Measurements from ENCODE around the gene MX1. TPM values are rescaled to one million over a fixed set of nuclear protein-coding genes. Genes with fewer than 3 reads are reported as not detected.

MX1 gene
- total and polyA plus RNA-seq, 2 of the 13 experiments (the other 11 are each of a cell fraction or from before 2014, with no cell fraction given): 2.6 to 5.8 TPM

- no TSS peak for BruUV-seq (replicated peaks)
- Histone ChIP-seq H3K36me3 (replicated peaks in 1 of 2; ENCODE audit: control insufficient read depth in 1 of 2, insufficient read depth in 2 of 2, low read length in 2 of 2) (peaks cover 5 to 12% of the 10 kb centered on the region in 2 experiments; a peak in 3 of 5 replicates), H3K9me3 (ENCODE audit: low read length) (no peaks in the 10 kb centered on the region), H3K4me2 (ENCODE audit: low read depth, low read length) (no peak overlapping the region), H4K20me1 (ENCODE audit: insufficient read depth, low read length) (no peaks in the 10 kb centered on the region), H3K79me2 (ENCODE audit: insufficient read depth, low read length) (no peaks in the 10 kb centered on the region), H3K27me3 (ENCODE audit: control insufficient read depth in 1 of 2, insufficient read depth in 2 of 2, low read length in 2 of 2) (no peaks in the 10 kb centered on the region), H3K27ac (ENCODE audit: extremely low read length, insufficient read depth, low read length) (no peak overlapping the region), H3K9ac (ENCODE audit: insufficient read depth, low read depth, low read length) (no peak overlapping the region), H3K4me1 (ENCODE audit: insufficient read depth, low read length) (no peaks in the 10 kb centered on the region), H2AFZ (ENCODE audit: low read length) (no peak overlapping the region), H3K4me3 (replicated peaks in 1 of 3; ENCODE audit: insufficient read depth in 1 of 3, low read depth in 2 of 3, low read length in 3 of 3) (no peak overlapping the region)
- TF ChIP-seq, protein P1, sequence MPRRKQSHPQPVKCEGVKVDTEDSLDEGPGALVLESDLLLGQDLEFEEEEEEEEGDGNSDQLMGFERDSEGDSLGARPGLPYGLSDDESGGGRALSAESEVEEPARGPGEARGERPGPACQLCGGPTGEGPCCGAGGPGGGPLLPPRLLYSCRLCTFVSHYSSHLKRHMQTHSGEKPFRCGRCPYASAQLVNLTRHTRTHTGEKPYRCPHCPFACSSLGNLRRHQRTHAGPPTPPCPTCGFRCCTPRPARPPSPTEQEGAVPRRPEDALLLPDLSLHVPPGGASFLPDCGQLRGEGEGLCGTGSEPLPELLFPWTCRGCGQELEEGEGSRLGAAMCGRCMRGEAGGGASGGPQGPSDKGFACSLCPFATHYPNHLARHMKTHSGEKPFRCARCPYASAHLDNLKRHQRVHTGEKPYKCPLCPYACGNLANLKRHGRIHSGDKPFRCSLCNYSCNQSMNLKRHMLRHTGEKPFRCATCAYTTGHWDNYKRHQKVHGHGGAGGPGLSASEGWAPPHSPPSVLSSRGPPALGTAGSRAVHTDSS (CRISPR knock-in tag; conservative IDR thresholded peaks at IDR 0.05): no peak
- TF ChIP-seq SMC3 (IDR thresholded peaks at IDR 0.05; ENCODE audit: low read length) (no peak), ATM (IDR thresholded peaks at IDR 0.05; ENCODE audit: borderline replicate concordance) (no peak), DNMT3B (CRISPR knock-in tag; conservative IDR thresholded peaks at IDR 0.05) (no peak), ZNF30 (CRISPR knock-in tag; IDR thresholded peaks at IDR 0.05) (no peak)
- TF ChIP-seq, protein P2, sequence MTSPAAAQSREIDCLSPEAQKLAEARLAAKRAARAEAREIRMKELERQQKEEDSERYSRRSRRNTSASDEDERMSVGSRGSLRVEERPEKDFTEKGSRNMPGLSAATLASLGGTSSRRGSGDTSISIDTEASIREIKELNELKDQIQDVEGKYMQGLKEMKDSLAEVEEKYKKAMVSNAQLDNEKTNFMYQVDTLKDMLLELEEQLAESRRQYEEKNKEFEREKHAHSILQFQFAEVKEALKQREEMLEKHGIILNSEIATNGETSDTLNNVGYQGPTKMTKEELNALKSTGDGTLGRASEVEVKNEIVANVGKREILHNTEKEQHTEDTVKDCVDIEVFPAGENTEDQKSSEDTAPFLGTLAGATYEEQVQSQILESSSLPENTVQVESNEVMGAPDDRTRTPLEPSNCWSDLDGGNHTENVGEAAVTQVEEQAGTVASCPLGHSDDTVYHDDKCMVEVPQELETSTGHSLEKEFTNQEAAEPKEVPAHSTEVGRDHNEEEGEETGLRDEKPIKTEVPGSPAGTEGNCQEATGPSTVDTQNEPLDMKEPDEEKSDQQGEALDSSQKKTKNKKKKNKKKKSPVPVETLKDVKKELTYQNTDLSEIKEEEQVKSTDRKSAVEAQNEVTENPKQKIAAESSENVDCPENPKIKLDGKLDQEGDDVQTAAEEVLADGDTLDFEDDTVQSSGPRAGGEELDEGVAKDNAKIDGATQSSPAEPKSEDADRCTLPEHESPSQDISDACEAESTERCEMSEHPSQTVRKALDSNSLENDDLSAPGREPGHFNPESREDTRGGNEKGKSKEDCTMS (CRISPR knock-in tag; conservative IDR thresholded peaks at IDR 0.05): no peak
- ATAC-seq (no peak), DNase-seq (ENCODE audit: low spot score) (no peak), FAIRE-seq (no peak)
- intact Hi-C loops (cut with micrococcal nuclease; ENCODE audit: unreplicated experiment): no loop called here
- CTCF ChIA-PET (ENCODE audit: low intra/inter-chr PET ratio, low total read pairs): no interaction called here
- POLR2A ChIA-PET: no interaction called here
- 100% methylated on average over 2 of the region's 4 CpGs for WGBS (ENCODE audit: low lambda C conversion rate)
- in situ Hi-C loops (cut with HindIII; ENCODE audit: extremely low pct_ligation_motif_present, low pct_unique_long_range_greater_than_20kb): no loop called here
These were observed 20.7 kb upstream of the MX1 start for GRCh38 chr21:41405321-41405720.

All from HepG2 (cell line).